A673 (cell line): ENCODE results near the gene CBFA2T3. TPM values are rescaled to one million over a fixed set of nuclear protein-coding genes. Genes with fewer than 3 reads are reported as not detected.

Experiments used
- BruUV-seq: library from RNA; stranded (reverse); fragments of 400-500 nt; replicated peaks from 2 replicates; lab custom pipeline; 2021; lab: Mats Ljungman, UMichigan
- CTCF ChIA-PET: fragments of 300-600 bp; sonication (Branson Sonifier 250); formaldehyde crosslinking; loops from one replicate; lab custom pipeline; 2022; ENCODE audit warnings: antibody characterized with exemption; lab: Charles Lee
- POLR2A ChIA-PET: fragments of 300-600 bp; sonication (Branson Sonifier 250); formaldehyde crosslinking; loops from one replicate; lab custom pipeline; 2022; ENCODE audit warnings: antibody characterized with exemption; ENCODE audit not compliant: low non-redundant PET; lab: Charles Lee
- DNase-seq: peaks from one replicate; pipeline ENCODE4 v3.0.0-alpha.2; 2015; ENCODE audit warnings: low spot score
- H3K27ac ChIP-seq: fragments of 200-600 bp; sonication (generic); 2 replicates; pipeline ENCODE4 v1.5.1; 2016; ENCODE audit warnings: mixed run types, low read depth, mild to moderate bottlenecking, mixed read lengths, antibody characterized with exemption, low read length; ENCODE audit not compliant: poor library complexity, severe bottlenecking
- H3K27me3 ChIP-seq: fragments of 200-600 bp; sonication (generic); replicated peaks from 2 replicates; pipeline ENCODE4 v1.6.1; 2017; ENCODE audit warnings: mixed run types, low read depth, mild to moderate bottlenecking, mixed read lengths, antibody characterized with exemption, low read length; ENCODE audit not compliant: insufficient read depth, poor library complexity
- H3K36me3 ChIP-seq: fragments of 200-600 bp; sonication (generic); 2 replicates; pipeline ENCODE4 v1.6.1; 2016; ENCODE audit warnings: mixed run types, mild to moderate bottlenecking, mixed read lengths, antibody characterized with exemption, low read length; ENCODE audit not compliant: insufficient read depth, poor library complexity, severe bottlenecking
- H3K4me1 ChIP-seq: fragments of 200-600 bp; sonication (generic); 2 replicates; pipeline ENCODE4 v1.6.1; 2017; ENCODE audit warnings: mixed run types, mild to moderate bottlenecking, mixed read lengths, antibody characterized with exemption, low read length; ENCODE audit not compliant: insufficient read depth, poor library complexity, severe bottlenecking
- H3K4me3 ChIP-seq: fragments of 200-600 bp; sonication (generic); 2 replicates; pipeline ENCODE4 v1.5.1; 2016; ENCODE audit warnings: low read depth, mixed run types, mild to moderate bottlenecking, mixed read lengths, low read length; ENCODE audit not compliant: poor library complexity, severe bottlenecking
- H3K9me3 ChIP-seq: fragments of 200-600 bp; sonication (generic); 2 replicates; pipeline ENCODE4 v1.6.1; 2016; ENCODE audit warnings: mixed run types, low read depth, mild to moderate bottlenecking, mixed read lengths, antibody characterized with exemption, low read length; ENCODE audit not compliant: poor library complexity, severe bottlenecking
- EZH2 ChIP-seq: fragments of 200-600 bp; sonication (generic); IDR thresholded peaks from 2 replicates; pipeline ENCODE4 v1.6.1; 2017; ENCODE audit warnings: borderline replicate concordance, low read depth, mild to moderate bottlenecking, mixed read lengths, antibody characterized with exemption, low read length; ENCODE audit not compliant: poor library complexity, severe bottlenecking
- intact Hi-C: fragments of 100-400 bp; cut with micrococcal nuclease; formaldehyde crosslinking; loops from one replicate; pipeline ENCODE4 v1.10.0; 2022; ENCODE audit not compliant: unreplicated experiment
- total RNA-seq: library from RNA; stranded (reverse); gene quantifications from 2 replicates; pipeline ENCODE4 v1.2.3, GENCODE V29; 2021
- TF ChIP-seq, protein P1 (sequence below): fragments of 300-800, 200-600 bp; sonication (generic); conservative IDR thresholded peaks from 2 replicates; pipeline ENCODE4 v1.5.1; 2017; ENCODE audit warnings: low read depth, mild to moderate bottlenecking, antibody characterized with exemption, low read length, moderate library complexity, mixed read lengths

Gene CBFA2T3
- total RNA-seq, 1 experiment from 2014 or later = 1.7 TPM

DNA sequence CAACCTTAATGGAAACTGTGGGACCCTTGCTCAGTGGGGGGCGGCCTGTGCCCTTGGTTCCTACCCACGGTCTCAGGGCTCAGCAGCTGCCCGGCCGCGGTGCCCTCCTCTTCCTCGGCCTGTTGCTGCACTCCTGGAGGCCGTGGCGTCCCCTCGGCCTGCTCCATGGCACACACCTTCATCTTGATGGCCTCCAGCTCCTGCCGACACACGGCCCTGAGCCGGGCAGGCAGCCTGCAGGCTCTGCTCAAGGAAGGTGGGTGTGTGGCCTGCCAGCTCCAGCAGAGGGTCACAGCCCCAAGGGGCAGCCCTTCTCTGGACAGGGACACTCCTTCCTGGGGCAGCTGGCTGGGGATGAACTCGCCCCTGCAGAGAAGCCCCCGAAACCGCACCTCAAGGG is 111.3 kb downstream of the CBFA2T3 start:
- DNase-seq = no peak
- Histone ChIP-seq H3K9me3 (no peaks in the 10 kb centered on the region), H3K4me3 (no peak overlapping the region), H3K36me3 (peaks cover 4% of the 10 kb centered on the region), H3K27ac (no peak overlapping the region), H3K4me1 (peaks cover 4% of the 10 kb centered on the region), H3K27me3 (no peaks in the 10 kb centered on the region)
- POLR2A ChIA-PET = interaction anchor here (0.5 kb wide), 1 partner anchor 643 kb away, joined by 3 read pairs; no protein-coding TSS in a partner anchor
- no peak for TF ChIP-seq EZH2
- TF ChIP-seq, protein P1, sequence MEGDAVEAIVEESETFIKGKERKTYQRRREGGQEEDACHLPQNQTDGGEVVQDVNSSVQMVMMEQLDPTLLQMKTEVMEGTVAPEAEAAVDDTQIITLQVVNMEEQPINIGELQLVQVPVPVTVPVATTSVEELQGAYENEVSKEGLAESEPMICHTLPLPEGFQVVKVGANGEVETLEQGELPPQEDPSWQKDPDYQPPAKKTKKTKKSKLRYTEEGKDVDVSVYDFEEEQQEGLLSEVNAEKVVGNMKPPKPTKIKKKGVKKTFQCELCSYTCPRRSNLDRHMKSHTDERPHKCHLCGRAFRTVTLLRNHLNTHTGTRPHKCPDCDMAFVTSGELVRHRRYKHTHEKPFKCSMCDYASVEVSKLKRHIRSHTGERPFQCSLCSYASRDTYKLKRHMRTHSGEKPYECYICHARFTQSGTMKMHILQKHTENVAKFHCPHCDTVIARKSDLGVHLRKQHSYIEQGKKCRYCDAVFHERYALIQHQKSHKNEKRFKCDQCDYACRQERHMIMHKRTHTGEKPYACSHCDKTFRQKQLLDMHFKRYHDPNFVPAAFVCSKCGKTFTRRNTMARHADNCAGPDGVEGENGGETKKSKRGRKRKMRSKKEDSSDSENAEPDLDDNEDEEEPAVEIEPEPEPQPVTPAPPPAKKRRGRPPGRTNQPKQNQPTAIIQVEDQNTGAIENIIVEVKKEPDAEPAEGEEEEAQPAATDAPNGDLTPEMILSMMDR = no peak
- CTCF ChIA-PET = no interaction called here
- no TSS peak for BruUV-seq
- intact Hi-C loops = no loop called here

- no peak for DNase-seq
- Histone ChIP-seq H3K27me3 (no peaks in the 10 kb centered on the region), H3K4me1 (peaks cover under 1% of the 10 kb centered on the region), H3K27ac (no peak overlapping the region), H3K9me3 (no peaks in the 10 kb centered on the region), H3K36me3 (peaks cover 5% of the 10 kb centered on the region), H3K4me3 (no peak overlapping the region)
- POLR2A ChIA-PET = interaction anchor here (0.5 kb wide), 1 partner anchor 644 kb away, joined by 3 read pairs; no protein-coding TSS in a partner anchor
- CTCF ChIA-PET = no interaction called here
- no peak for TF ChIP-seq EZH2
- intact Hi-C loops = no loop called here
- no TSS peak for BruUV-seq
Measured at GRCh38 chr16:88865310-88865709, 111.7 kb downstream of the CBFA2T3 start.

DNA sequence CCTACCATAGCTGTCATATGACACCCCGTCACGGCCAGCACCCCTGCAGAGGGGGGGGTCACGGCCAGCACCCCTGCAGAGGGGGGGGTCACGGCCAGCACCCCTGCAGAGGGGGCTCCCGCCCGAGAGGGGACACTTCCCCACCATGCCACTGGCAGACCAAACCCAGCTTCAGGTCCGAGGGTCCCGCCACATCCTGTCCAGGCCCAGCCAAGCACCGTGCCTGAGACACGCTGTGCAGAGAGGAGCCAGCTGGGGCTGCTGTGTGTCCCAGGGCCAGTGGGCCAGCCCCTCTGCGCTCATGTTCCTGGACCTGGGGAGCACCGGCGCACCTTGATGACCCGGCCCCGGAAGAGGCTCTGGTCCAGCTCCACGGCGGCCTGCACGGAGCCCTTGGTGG is 112.5 kb downstream of the CBFA2T3 start:
- no peak overlapping the region for H3K27ac ChIP-seq
- H3K27me3 ChIP-seq = no peaks in the 10 kb centered on the region
- BruUV-seq = no TSS peak
- POLR2A ChIA-PET = no interaction called here
- no peak for DNase-seq
- intact Hi-C loops = no loop called here
- TF ChIP-seq, protein P1 = no peak
- CTCF ChIA-PET = no interaction called here
- H3K4me1 ChIP-seq = no peaks in the 10 kb centered on the region
- H3K9me3 ChIP-seq = no peaks in the 10 kb centered on the region
- H3K4me3 ChIP-seq = no peak overlapping the region
- peaks cover 12% of the 10 kb centered on the region for H3K36me3 ChIP-seq

DNA sequence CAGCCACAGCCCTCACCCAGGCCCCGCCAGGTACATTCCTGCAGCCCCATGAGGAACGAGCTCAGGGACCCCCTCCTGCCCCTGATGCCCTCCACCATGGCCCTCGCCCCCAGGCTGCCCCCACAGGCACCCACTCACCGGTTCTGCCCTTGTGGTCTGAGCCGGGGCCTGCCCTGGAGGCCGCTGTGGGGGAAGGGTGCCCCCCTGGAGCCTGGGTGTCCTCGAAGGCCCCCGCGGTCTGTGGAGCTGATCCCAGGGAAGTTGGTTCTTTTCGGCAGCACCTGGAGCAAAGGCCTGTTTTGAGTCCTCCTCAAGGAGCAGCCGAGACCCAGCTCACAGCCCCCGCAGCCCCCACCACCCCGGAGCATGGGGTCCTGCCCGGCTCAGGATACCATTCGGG is 112.9 kb downstream of the CBFA2T3 start:
- no TSS peak for BruUV-seq
- no peak overlapping the region for H3K27ac ChIP-seq
- peaks cover 14% of the 10 kb centered on the region for H3K36me3 ChIP-seq
- TF ChIP-seq, protein P1 = no peak
- TF ChIP-seq EZH2 = no peak
- ChIA-PET CTCF (no interaction called here), POLR2A (no interaction called here)
- H3K4me1 ChIP-seq = no peaks in the 10 kb centered on the region
- intact Hi-C loops = no loop called here
- H3K4me3 ChIP-seq = no peak overlapping the region
- H3K9me3 ChIP-seq = no peaks in the 10 kb centered on the region
- no peak for DNase-seq
- H3K27me3 ChIP-seq = no peaks in the 10 kb centered on the region
